Measurements from ENCODE around the gene LRRC55. TPM values are rescaled to one million over a fixed set of nuclear protein-coding genes. Genes with fewer than 3 reads are reported as not detected.
A peak's percentile ranks its signal among the peaks of the same experiment; 100 is the strongest.

LRRC55 gene
- total RNA-seq, 1 donor from 2014 or later, result 29.0 TPM

GRCh38 chr11:57228600-57228999 lies 46.8 kb downstream of the LRRC55 start:
- H3K4me3 Mint-ChIP-seq (ENCODE audit: unreplicated experiment), result no peak overlapping the region
- no peaks in the 10 kb centered on the region for H3K27me3 Mint-ChIP-seq (ENCODE audit: unreplicated experiment)
- DNase-seq, result no peak
- peaks cover 8% of the 10 kb centered on the region for H3K9me3 Mint-ChIP-seq (ENCODE audit: unreplicated experiment)
- no peaks in the 10 kb centered on the region for H3K36me3 Mint-ChIP-seq (ENCODE audit: unreplicated experiment)
- TF ChIP-seq CTCF (IDR thresholded peaks at IDR 0.05; ENCODE audit: partially characterized antibody, unreplicated experiment), result no peak
- no peak overlapping the region for H3K27ac Mint-ChIP-seq (ENCODE audit: unreplicated experiment)
- peaks cover 14% of the 10 kb centered on the region for H3K4me1 Mint-ChIP-seq (ENCODE audit: low read depth, unreplicated experiment)

- peaks cover 8% of the 10 kb centered on the region for H3K9me3 Mint-ChIP-seq (ENCODE audit: unreplicated experiment)
- peaks cover 18% of the 10 kb centered on the region for H3K4me1 Mint-ChIP-seq (ENCODE audit: low read depth, unreplicated experiment)
- TF ChIP-seq CTCF (IDR thresholded peaks at IDR 0.05; ENCODE audit: partially characterized antibody, unreplicated experiment), result no peak
- DNase-seq, result no peak
- no peak overlapping the region for H3K27ac Mint-ChIP-seq (ENCODE audit: unreplicated experiment)
- H3K4me3 Mint-ChIP-seq (ENCODE audit: unreplicated experiment), result no peak overlapping the region
- no peaks in the 10 kb centered on the region for H3K27me3 Mint-ChIP-seq (ENCODE audit: unreplicated experiment)
- H3K36me3 Mint-ChIP-seq (ENCODE audit: unreplicated experiment), result no peaks in the 10 kb centered on the region
These were observed 48.6 kb downstream of the LRRC55 start for GRCh38 chr11:57230316-57230715.

GRCh38 chr11:57230791-57231538 lies 49.2 kb downstream of the LRRC55 start:
- peak overlapping the region; percentile 27 for H3K4me3 Mint-ChIP-seq (ENCODE audit: unreplicated experiment)
- no peaks in the 10 kb centered on the region for H3K36me3 Mint-ChIP-seq (ENCODE audit: unreplicated experiment)
- DNase-seq, result no peak
- H3K9me3 Mint-ChIP-seq (ENCODE audit: unreplicated experiment), result peaks cover 10% of the 10 kb centered on the region
- H3K4me1 Mint-ChIP-seq (ENCODE audit: low read depth, unreplicated experiment), result peaks cover 22% of the 10 kb centered on the region
- no peak for TF ChIP-seq CTCF (IDR thresholded peaks at IDR 0.05; ENCODE audit: partially characterized antibody, unreplicated experiment)
- H3K27me3 Mint-ChIP-seq (ENCODE audit: unreplicated experiment), result no peaks in the 10 kb centered on the region
- H3K27ac Mint-ChIP-seq (ENCODE audit: unreplicated experiment), result peak overlapping the region; percentile 69

- Mint-ChIP-seq H3K27ac (ENCODE audit: unreplicated experiment) (peak overlapping the region; percentile 45), H3K4me1 (ENCODE audit: low read depth, unreplicated experiment) (peaks cover 22% of the 10 kb centered on the region), H3K36me3 (ENCODE audit: unreplicated experiment) (no peaks in the 10 kb centered on the region), H3K4me3 (ENCODE audit: unreplicated experiment) (peak overlapping the region; percentile 7), H3K9me3 (ENCODE audit: unreplicated experiment) (peaks cover 10% of the 10 kb centered on the region), H3K27me3 (ENCODE audit: unreplicated experiment) (no peaks in the 10 kb centered on the region)
- no peak for DNase-seq
- no peak for TF ChIP-seq CTCF (IDR thresholded peaks at IDR 0.05; ENCODE audit: partially characterized antibody, unreplicated experiment)
These were observed 49.9 kb downstream of the LRRC55 start for GRCh38 chr11:57231539-57232253.

GRCh38 chr11:57233702-57234101 lies 51.9 kb downstream of the LRRC55 start:
- H3K9me3 Mint-ChIP-seq (ENCODE audit: unreplicated experiment), result peaks cover 10% of the 10 kb centered on the region
- DNase-seq, result no peak
- no peak overlapping the region for H3K27ac Mint-ChIP-seq (ENCODE audit: unreplicated experiment)
- TF ChIP-seq CTCF (IDR thresholded peaks at IDR 0.05; ENCODE audit: partially characterized antibody, unreplicated experiment), result no peak
- peaks cover 21% of the 10 kb centered on the region for H3K4me1 Mint-ChIP-seq (ENCODE audit: low read depth, unreplicated experiment)
- H3K27me3 Mint-ChIP-seq (ENCODE audit: unreplicated experiment), result peaks cover 4% of the 10 kb centered on the region
- H3K4me3 Mint-ChIP-seq (ENCODE audit: unreplicated experiment), result no peak overlapping the region
- no peaks in the 10 kb centered on the region for H3K36me3 Mint-ChIP-seq (ENCODE audit: unreplicated experiment)
